Subcutaneous abdominal adipose tissue (tissue), 5 donors: ENCODE measurements around the gene SEPTIN2.
"Not testable (repeated sequence)": the region's sequence is repeated elsewhere in the genome, so short reads cannot be mapped to it uniquely, and the experiment has no call there.

ENCODE experiments used
- H3K27ac ChIP-seq: one replicate; pipeline ENCODE4 v1.7.0; 2013; ENCODE audit warnings: low read depth, mild to moderate bottlenecking, inconsistent platforms, low read length, moderate library complexity
- H3K27me3 ChIP-seq, 5 donors: one replicate each; pipeline ENCODE4 v1.7.0; 2013; ENCODE audit warnings: low read length in 5 of 5, inconsistent platforms in 1 of 5; ENCODE audit not compliant: control insufficient read depth in 5 of 5, insufficient read depth in 4 of 5
- H3K36me3 ChIP-seq, 5 donors: one replicate each; pipeline ENCODE4 v1.7.0; 2013; ENCODE audit warnings: low read length in 5 of 5; ENCODE audit not compliant: control insufficient read depth in 5 of 5, insufficient read depth in 5 of 5
- H3K4me1 ChIP-seq, 5 donors: one replicate each; pipeline ENCODE4 v1.7.0; 2013; ENCODE audit warnings: low read length in 5 of 5, mild to moderate bottlenecking in 3 of 5, moderate library complexity in 1 of 5; ENCODE audit not compliant: control insufficient read depth in 5 of 5, insufficient read depth in 5 of 5
- H3K4me3 ChIP-seq, 5 donors: one replicate each; pipeline ENCODE4 v1.7.0; 2013; ENCODE audit warnings: low read length in 5 of 5, low read depth in 1 of 5
- H3K9ac ChIP-seq, 5 donors: one replicate each; pipeline ENCODE4 v1.7.0; 2013; ENCODE audit warnings: low read length in 5 of 5, mild to moderate bottlenecking in 4 of 5, moderate library complexity in 3 of 5
- H3K9me3 ChIP-seq, 5 donors: one replicate each; pipeline ENCODE4 v1.7.0; 2013; ENCODE audit warnings: low read length in 5 of 5; ENCODE audit not compliant: control insufficient read depth in 5 of 5
- donor health status: healthy.
- donor health status: healthy.
- donor health status: healthy.
- donor health status: healthy.
- donor health status: healthy.

Gene SEPTIN2

DNA sequence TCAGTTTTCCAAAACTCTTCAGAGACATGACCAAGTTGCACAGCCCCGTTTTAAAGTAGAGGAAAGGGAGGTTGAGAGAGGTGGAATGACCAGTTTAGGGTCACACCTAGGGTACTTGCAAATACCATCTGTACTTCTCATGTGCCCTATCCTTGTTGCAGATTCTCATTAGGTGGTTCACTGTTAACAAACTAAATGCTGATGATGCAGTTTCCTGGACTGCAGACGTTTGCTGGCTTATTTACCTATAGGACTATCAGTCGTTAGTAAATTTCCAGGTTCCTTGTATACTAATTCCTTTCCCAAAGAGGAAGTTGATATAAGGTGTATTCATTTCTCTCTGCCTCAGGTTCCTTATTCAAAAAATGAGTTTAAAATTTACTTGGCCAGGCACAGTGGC is 41.8 kb downstream of the SEPTIN2 start:
- peaks cover 3 to 36% (median 27%) of the 10 kb centered on the region in 5 donors for H3K4me1 ChIP-seq
- H3K36me3 ChIP-seq, result peaks cover 9 to 18% (median 11%) of the 10 kb centered on the region in 5 donors
- H3K9ac ChIP-seq, result peak overlapping the region in 2 of 5 donors; percentile 89 to 96
- no peak overlapping the region for H3K27ac ChIP-seq
- no peaks in the 10 kb centered on the region for H3K27me3 ChIP-seq
- H3K9me3 ChIP-seq, result no peaks in the 10 kb centered on the region
- peak overlapping the region in 2 of 5 donors; percentile 71 to 77 for H3K4me3 ChIP-seq

DNA sequence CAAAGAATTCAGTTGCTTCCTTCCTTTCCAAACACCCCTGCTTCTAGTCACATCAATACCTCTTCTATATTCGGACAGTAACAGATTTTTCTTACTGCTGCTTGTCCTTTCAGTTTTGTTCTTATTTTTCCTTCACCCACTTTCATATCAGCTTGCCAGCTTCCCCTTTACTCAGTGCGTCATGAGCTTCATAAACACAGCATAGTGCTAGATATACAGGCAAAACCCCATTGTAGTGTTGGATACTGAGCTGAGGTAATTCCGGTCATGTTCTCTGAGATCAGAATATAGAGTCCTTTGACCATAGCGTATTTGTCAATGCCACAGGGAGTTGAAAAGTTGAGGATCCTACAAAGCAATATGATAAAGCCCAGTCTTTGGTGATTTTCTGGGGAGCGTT is 42.7 kb downstream of the SEPTIN2 start:
- no peaks in the 10 kb centered on the region for H3K27me3 ChIP-seq
- H3K9me3 ChIP-seq, result no peaks in the 10 kb centered on the region
- H3K9ac ChIP-seq, result no peak overlapping the region
- no peak overlapping the region for H3K4me3 ChIP-seq
- peaks cover 3 to 43% (median 32%) of the 10 kb centered on the region in 5 donors for H3K4me1 ChIP-seq
- H3K36me3 ChIP-seq, result peaks cover 5 to 9% (median 7%) of the 10 kb centered on the region in 5 donors
- H3K27ac ChIP-seq, result no peak overlapping the region

DNA sequence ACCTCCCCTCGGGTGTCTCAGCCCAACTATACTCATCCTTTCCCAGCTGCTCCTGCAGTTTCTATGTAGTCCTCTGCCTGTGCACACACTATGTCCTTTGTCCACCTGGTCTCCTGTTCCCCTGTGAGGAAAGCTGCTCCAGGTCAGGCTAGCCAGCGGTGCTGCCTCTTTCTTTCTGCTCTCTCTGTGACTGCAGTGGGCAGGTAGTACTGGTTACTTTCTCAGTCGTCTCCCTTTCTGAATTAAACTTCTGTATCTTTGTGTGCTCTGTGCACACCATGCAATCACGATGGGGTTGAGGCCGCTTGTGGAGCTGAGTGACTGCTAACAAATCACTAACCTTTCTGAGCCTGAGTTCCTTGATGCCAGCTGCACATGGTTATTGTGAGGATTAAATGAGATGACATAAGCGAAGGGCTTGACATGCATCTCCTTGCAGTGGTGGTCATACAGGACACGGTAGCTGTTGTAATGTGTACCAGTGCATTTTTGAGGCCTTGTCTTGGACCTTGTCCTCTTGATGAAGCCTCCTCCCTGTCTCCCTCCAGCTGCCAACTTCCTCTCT is 43.8 kb downstream of the SEPTIN2 start:
- no peak overlapping the region for H3K9ac ChIP-seq

DNA sequence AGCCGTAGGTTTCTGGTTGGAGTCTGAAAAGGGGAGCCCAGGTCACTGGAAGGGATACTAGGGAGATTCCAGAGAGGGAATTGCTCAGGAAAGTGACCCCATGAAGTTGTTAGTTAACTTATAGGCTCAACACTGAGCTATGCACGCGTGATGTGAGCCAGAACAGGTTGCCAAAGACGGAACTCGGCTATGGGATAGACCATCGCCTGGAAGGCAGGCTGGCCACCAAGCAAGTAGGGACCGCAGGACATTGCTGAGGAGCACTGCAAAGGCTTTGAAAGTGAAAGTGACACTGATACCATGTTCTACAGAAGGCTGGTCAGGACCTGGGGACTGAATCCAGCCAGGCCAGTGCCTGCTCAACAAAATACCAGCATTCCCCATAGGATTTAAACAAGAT is 47.7 kb downstream of the SEPTIN2 start:
- Histone ChIP-seq H3K27me3 (no peaks in the 10 kb centered on the region), H3K4me1 (peaks cover 0 to 27% (median 18%) of the 10 kb centered on the region in 5 donors), H3K9me3 (no peaks in the 10 kb centered on the region), H3K27ac (no peak overlapping the region), H3K36me3 (no peaks in the 10 kb centered on the region), H3K9ac (no peak overlapping the region), H3K4me3 (peak overlapping the region in 2 of 5 donors; percentile 8)

More for the DNA sequence above, 43.8 kb downstream of the SEPTIN2 start:
- Histone ChIP-seq H3K27ac (no peak overlapping the region), H3K9me3 (no peaks in the 10 kb centered on the region), H3K4me1 (peaks cover 3 to 51% (median 37%) of the 10 kb centered on the region in 5 donors), H3K4me3 (no peak overlapping the region), H3K36me3 (peaks cover 0 to 3% (median under 1%) of the 10 kb centered on the region in 5 donors), H3K27me3 (no peaks in the 10 kb centered on the region)

DNA sequence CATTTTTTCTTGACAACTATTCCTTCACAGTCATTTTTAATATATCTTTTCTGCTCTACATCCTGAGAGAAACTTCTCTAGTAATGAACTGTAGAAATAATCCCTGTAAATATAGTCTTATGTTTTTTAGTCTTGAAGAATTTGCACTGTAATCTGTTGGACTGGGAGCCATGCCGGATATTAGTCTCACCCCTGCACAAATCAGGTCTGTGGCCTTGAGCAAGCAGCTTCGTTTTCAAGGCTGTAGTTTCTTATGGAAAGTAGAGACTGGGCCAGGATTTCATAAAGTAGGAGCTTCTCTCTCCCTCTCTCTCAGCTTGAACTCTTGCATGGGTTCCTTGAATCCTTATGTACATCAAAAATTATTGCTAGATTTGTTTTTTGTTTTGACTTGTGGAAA is 49.1 kb downstream of the SEPTIN2 start:
- no peak overlapping the region for H3K27ac ChIP-seq
- H3K36me3 ChIP-seq, result no peaks in the 10 kb centered on the region
- H3K4me3 ChIP-seq, result no peak overlapping the region
- no peaks in the 10 kb centered on the region for H3K9me3 ChIP-seq
- no peak overlapping the region for H3K9ac ChIP-seq
- no peaks in the 10 kb centered on the region for H3K27me3 ChIP-seq
- H3K4me1 ChIP-seq, result peaks cover 0 to 20% (median 13%) of the 10 kb centered on the region in 5 donors

DNA sequence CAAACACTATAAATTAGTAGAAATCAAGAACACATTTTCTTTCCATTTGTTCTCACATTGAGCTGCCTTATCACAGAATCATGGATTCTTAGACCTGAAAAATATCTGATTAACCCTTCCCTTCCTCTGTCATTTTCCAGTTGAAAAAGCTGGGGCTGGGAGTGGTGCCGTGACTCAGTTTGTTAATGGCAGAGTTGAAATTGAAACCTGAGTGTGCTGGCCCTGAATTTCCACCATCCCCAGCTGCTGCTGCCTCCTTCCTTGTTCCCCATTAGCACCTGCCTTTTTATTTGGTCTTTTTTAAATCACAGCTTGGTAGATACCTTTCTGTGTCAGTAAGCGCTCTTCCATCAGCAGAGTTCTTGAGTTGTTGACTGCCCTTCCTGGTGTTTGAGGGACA is 51.0 kb downstream of the SEPTIN2 start:
- H3K27ac ChIP-seq, result no peak overlapping the region
- no peak overlapping the region for H3K9ac ChIP-seq
- H3K27me3 ChIP-seq, result no peaks in the 10 kb centered on the region
- H3K4me1 ChIP-seq, result peaks cover 0 to 20% (median 13%) of the 10 kb centered on the region in 5 donors
- no peaks in the 10 kb centered on the region for H3K9me3 ChIP-seq
- no peak overlapping the region for H3K4me3 ChIP-seq
- H3K36me3 ChIP-seq, result no peaks in the 10 kb centered on the region

DNA sequence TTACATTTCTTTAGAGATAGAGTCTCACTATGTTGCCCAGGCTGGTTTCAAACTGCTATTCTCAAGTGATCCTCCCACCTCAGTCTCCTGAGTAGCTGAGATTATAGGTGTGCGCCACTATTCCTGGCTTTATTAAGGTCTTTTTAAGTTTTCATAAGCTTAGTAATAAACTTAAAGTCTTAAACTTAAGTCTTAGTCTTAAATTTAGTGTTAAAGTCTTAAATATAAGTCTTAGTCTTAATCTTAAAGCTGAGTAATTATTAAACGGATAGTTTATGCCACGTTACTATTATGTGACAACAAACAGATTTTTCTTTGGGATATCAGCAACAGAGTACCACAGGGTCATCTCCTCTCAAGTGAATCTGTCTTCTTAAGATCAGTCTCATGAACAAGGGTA is 52.9 kb downstream of the SEPTIN2 start:
- Histone ChIP-seq H3K9me3 (no peaks in the 10 kb centered on the region), H3K27me3 (no peaks in the 10 kb centered on the region), H3K27ac (no peak overlapping the region), H3K4me3 (no peak overlapping the region), H3K36me3 (peaks cover 0 to 3% (median 0%) of the 10 kb centered on the region in 5 donors), H3K9ac (no peak overlapping the region), H3K4me1 (peaks cover 2 to 21% (median 19%) of the 10 kb centered on the region in 5 donors)

DNA sequence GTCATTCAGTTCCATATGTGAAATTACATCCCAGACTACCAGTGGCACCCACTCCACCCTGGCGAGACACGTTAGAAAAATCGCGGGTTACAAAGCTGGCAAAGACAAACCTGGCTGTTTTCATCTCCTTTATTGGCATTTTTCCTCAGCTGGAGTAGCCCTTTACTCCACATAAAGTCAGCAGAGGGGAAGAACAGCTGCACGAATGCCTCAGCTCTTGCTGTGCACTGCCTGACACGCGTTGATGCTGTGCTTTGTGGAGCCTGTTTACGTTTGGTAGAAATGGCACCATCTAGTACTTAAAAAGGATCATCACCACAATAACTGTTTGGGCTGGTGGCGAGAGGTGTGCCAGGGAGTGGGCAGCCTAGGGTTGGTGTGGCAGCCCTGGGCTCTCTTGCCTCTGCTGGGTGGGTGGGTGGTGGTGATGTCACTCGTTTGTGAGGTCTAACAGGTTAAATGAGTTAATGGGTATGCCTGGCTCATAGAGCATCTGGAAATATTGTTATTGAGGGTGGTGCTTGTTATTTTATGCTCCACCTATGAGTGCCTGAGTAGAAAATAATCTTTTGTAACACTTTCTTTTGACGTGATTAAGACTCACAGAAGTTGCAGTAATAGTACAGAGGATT is 56.8 kb downstream of the SEPTIN2 start:
- Histone ChIP-seq H3K27ac (no peak overlapping the region), H3K27me3 (no peaks in the 10 kb centered on the region), H3K9me3 (no peaks in the 10 kb centered on the region), H3K36me3 (peaks cover 0 to 13% (median 7%) of the 10 kb centered on the region in 5 donors), H3K4me3 (peak overlapping the region in 2 of 5 donors; percentile 17 to 34), H3K9ac (peak overlapping the region in 1 of 5 donors; percentile 11), H3K4me1 (peaks cover 2 to 20% (median 12%) of the 10 kb centered on the region in 5 donors)

DNA sequence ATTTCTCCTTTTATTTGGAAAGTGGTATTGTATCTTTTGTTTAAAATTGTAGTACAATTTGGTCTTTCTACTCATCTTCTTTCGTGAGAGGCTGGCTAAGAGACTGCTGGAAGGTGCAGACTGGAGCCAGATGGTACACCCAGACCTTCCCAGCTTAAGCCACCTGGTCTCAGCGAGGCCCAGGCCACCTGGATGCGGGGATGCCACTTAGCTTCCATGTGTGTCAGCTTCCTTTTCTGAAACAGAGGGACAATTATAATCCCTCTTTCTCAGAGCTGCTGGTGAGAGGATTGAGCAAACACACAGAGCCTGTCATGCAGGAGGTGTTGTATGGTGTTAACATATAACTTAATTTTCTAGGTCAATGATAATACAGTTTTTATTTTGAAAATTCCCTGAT is 57.7 kb downstream of the SEPTIN2 start:
- Histone ChIP-seq H3K36me3 (peaks cover 0 to 13% (median 7%) of the 10 kb centered on the region in 5 donors), H3K4me1 (peaks cover 2 to 20% (median 12%) of the 10 kb centered on the region in 5 donors), H3K27me3 (no peaks in the 10 kb centered on the region), H3K27ac (no peak overlapping the region), H3K9ac (no peak overlapping the region), H3K9me3 (no peaks in the 10 kb centered on the region), H3K4me3 (no peak overlapping the region)

DNA sequence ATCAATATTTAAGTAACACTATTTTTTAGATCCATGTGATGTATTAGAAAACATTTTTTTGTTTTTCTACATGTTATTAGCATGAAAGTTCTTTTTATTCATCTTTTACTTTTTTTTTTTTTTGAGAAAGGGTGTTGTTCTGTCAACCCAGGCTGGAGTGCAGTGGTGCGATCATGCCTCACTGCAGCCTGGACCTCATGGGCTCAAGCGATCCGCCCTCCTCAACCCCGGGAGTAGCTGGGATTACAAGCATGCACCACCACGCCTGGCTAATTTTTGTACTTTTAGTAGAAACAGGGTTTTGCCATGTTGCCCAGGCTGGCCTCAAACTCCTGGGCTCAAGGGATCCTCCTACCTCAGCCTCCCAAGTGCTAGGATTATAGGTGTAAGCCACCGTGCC is 58.2 kb downstream of the SEPTIN2 start:
- H3K36me3 ChIP-seq, result peaks cover 0 to 13% (median 7%) of the 10 kb centered on the region in 5 donors
- not testable (repeated sequence) for H3K27me3 ChIP-seq, H3K27ac ChIP-seq, H3K9ac ChIP-seq, H3K9me3 ChIP-seq, H3K4me3 ChIP-seq
- H3K4me1 ChIP-seq, result peaks cover 2 to 25% (median 16%) of the 10 kb centered on the region in 5 donors
